ENCODE data around the gene PARL. TPM values are rescaled to one million over a fixed set of nuclear protein-coding genes. Genes with fewer than 3 reads are reported as not detected.

Gene PARL, protein sequence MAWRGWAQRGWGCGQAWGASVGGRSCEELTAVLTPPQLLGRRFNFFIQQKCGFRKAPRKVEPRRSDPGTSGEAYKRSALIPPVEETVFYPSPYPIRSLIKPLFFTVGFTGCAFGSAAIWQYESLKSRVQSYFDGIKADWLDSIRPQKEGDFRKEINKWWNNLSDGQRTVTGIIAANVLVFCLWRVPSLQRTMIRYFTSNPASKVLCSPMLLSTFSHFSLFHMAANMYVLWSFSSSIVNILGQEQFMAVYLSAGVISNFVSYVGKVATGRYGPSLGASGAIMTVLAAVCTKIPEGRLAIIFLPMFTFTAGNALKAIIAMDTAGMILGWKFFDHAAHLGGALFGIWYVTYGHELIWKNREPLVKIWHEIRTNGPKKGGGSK
- 59.7 and 71.6 TPM in 2 replicates for polyA plus RNA-seq (2011; rRNA removed)
- 36.7 and 40.4 TPM in 2 replicates for polyA plus RNA-seq (2012; cell fraction: cytosol; rRNA removed)
- 8.0 and 16.1 TPM in 2 replicates for polyA plus RNA-seq (2012; cell fraction: nucleus; rRNA removed)
- 45.9 to 52.7 TPM (median 48.9 TPM) in 3 replicates for polyA plus RNA-seq (2017; fragmentation: RNase III; extraction: RNeasy Plus Mini Kit Qiagen cat#74134 plus additional on column Dnase treatment)
- 23.6 and 25.4 TPM in 2 replicates for polyA minus RNA-seq (2011; rRNA and poly(A)+ RNA removed)

DNA sequence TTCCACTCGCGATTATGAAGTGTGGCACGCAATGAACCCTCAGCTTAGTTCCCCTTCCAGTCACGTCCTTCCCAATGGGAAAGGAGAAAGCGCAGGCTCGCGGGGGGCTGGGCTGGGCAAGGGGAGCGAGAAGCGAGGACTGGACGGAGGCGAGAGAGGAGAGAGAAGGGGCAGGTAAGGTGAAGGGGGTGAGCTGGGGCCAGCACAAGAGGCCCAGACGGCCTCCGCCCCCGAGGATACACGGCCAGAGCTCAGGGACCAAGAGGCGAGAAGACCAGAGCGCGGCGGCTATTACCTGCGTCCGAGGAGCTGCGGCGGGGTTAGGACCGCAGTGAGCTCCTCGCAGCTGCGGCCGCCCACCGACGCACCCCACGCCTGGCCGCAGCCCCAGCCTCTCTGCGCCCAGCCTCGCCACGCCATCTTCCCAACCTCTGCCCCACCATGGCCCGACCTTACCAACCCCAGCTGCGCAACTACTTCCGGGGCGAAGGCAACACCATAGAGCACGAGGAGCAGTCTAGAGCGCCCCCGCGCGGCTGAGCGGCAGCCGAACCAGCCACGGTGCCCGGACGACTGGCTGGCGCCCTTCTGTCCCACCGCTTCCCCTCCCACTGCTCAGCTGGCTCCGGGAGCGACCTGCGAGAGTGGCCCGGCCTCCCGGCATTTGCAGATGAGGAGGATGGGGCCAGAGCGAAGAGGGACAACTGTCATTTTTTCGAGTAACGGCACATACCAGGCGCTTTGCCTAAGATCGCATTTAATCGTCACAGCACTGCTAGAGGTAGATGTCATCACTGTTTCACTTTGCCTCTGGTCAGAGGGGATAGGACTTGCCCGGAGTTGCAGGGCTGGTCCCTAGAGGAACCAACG, at the start of gene PARL:
TSS of gene PARL (minus strand) at position 454 of the 870 bp plus-strand sequence. CDS start at position 420, 34 bp downstream.
- H3K4me2 ChIP-seq: peak within 1 kb of the TSS; percentile 94
- H3K27ac ChIP-seq: peak within 1 kb of the TSS; percentile 79 to 94
- no peaks in the 10 kb centered on the region for H3K9me3 ChIP-seq
- CTCF ChIA-PET: interaction anchor here (0.6 to 5.6 kb wide), 28 partner anchors 8 to 760 kb away, joined by 3 to 49 read pairs (median 4); partner anchors contain the start of gene ABCC5
- peak within 1 kb of the TSS; percentile 79 for H3K4me3 ChIP-seq
- DNase-seq (ENCODE audit: low read depth in 1 of 2, low spot score in 1 of 2): peak; percentile 79 to 89
- POLR2A ChIA-PET: interaction anchor here (1.2 kb wide), 2 partner anchors 11 to 187 kb away, joined by 3 read pairs; partner anchors contain the start of gene YEATS2
- TF ChIP-seq JUN (IDR thresholded peaks at IDR 0.05) (peak; percentile 37 to 79; a peak in 4 of 5 replicates), MYC (IDR thresholded peaks at IDR 0.05; ENCODE audit: borderline replicate concordance, low read length) (peak; percentile 90), PHF8 (IDR thresholded peaks at IDR 0.05; ENCODE audit: borderline replicate concordance, low read depth) (peak; percentile 72; the same call in 1 of the 2 replicates), FOXS1 (CRISPR knock-in tag; IDR thresholded peaks at IDR 0.05) (no peak), CEBPB (IDR thresholded peaks at IDR 0.05) (0 out of 4 replicates have a peak, but pooled peaks of 1 of the 2 experiments have one; percentile 15), KDM5A (IDR thresholded peaks at IDR 0.05) (peak; percentile 74; the same call in 1 of the 2 replicates), CHD2 (IDR thresholded peaks at IDR 0.05; ENCODE audit: low read length, partially characterized antibody) (no peak), POLR2A (IDR thresholded peaks at IDR 0.05; ENCODE audit: low read length) (peak; percentile 86), SMC3 (IDR thresholded peaks at IDR 0.05) (peak; percentile 41; the same call in 2 of the 3 replicates), HDAC2 (IDR thresholded peaks at IDR 0.05) (no peak), GATA3 (IDR thresholded peaks at IDR 0.05; ENCODE audit: borderline replicate concordance) (peak; percentile 42; the same call in 1 of the 2 replicates), RAD21 (conservative IDR thresholded peaks at IDR 0.05 in 1 of 2, IDR thresholded peaks at IDR 0.05 in 1 of 2) (peak; percentile 38 to 51; a peak in 4 of 5 replicates), EHMT2 (IDR thresholded peaks at IDR 0.05; ENCODE audit: low read depth) (no peak)
- TF ChIP-seq, protein P1, sequence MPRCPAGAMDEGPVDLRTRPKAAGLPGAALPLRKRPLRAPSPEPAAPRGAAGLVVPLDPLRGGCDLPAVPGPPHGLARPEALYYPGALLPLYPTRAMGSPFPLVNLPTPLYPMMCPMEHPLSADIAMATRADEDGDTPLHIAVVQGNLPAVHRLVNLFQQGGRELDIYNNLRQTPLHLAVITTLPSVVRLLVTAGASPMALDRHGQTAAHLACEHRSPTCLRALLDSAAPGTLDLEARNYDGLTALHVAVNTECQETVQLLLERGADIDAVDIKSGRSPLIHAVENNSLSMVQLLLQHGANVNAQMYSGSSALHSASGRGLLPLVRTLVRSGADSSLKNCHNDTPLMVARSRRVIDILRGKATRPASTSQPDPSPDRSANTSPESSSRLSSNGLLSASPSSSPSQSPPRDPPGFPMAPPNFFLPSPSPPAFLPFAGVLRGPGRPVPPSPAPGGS (IDR thresholded peaks at IDR 0.05): 0 out of 3 replicates have a peak, but pooled peaks have one; percentile 57
- TF ChIP-seq, protein P2, sequence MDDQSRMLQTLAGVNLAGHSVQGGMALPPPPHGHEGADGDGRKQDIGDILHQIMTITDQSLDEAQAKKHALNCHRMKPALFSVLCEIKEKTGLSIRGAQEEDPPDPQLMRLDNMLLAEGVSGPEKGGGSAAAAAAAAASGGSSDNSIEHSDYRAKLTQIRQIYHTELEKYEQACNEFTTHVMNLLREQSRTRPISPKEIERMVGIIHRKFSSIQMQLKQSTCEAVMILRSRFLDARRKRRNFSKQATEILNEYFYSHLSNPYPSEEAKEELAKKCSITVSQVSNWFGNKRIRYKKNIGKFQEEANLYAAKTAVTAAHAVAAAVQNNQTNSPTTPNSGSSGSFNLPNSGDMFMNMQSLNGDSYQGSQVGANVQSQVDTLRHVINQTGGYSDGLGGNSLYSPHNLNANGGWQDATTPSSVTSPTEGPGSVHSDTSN (IDR thresholded peaks at IDR 0.05): peak; percentile 79; the same call in 1 of the 2 replicates
- TF ChIP-seq, protein P3, sequence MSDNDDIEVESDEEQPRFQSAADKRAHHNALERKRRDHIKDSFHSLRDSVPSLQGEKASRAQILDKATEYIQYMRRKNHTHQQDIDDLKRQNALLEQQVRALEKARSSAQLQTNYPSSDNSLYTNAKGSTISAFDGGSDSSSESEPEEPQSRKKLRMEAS (IDR thresholded peaks at IDR 0.05): peak; percentile 97
- TF ChIP-seq, protein P4, sequence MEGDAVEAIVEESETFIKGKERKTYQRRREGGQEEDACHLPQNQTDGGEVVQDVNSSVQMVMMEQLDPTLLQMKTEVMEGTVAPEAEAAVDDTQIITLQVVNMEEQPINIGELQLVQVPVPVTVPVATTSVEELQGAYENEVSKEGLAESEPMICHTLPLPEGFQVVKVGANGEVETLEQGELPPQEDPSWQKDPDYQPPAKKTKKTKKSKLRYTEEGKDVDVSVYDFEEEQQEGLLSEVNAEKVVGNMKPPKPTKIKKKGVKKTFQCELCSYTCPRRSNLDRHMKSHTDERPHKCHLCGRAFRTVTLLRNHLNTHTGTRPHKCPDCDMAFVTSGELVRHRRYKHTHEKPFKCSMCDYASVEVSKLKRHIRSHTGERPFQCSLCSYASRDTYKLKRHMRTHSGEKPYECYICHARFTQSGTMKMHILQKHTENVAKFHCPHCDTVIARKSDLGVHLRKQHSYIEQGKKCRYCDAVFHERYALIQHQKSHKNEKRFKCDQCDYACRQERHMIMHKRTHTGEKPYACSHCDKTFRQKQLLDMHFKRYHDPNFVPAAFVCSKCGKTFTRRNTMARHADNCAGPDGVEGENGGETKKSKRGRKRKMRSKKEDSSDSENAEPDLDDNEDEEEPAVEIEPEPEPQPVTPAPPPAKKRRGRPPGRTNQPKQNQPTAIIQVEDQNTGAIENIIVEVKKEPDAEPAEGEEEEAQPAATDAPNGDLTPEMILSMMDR (IDR thresholded peaks at IDR 0.05): peak; percentile 78
- peak; percentile 99 to 100 for ATAC-seq
- no peak for FAIRE-seq
- peaks cover 15% of the 10 kb centered on the region; the same call in 2 of the 3 replicates for H3K4me1 ChIP-seq
- under 1% methylated on average over 30 of the region's 63 CpGs for WGBS (ENCODE audit: missing lambda C conversion rate)

DNA sequence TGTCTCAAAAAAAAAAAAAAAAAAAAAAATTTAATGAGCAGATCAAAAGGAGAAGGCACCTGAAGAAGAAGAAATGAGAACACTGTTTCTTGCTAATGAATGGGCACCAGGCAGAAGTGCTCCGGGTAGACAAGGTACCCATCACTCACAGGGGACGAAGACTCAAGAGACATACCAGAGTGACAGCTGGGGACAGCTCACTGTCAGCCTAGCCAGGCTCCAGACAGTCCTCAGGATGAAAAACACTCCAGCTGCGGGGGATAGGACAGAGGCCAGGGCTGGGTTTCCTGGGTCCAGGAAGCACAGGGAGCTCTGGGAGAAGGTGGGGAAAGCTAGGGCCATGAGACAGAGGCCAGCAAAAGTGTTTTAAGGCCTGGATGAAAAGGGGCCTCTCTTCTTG, 48.5 kb upstream of the PARL start:
- POLR2A ChIA-PET: no interaction called here
- no peak for TF ChIP-seq NFE2L2 (conservative IDR thresholded peaks at IDR 0.05; ENCODE audit: low read length)
- TF ChIP-seq RNF2 (IDR thresholded peaks at IDR 0.05; ENCODE audit: borderline replicate concordance, low read depth): no peak
- no peak for TF ChIP-seq CBX8 (IDR thresholded peaks at IDR 0.05)
- no peak for TF ChIP-seq MAFK (IDR thresholded peaks at IDR 0.05; ENCODE audit: partially characterized antibody)
- TF ChIP-seq, protein P2 (IDR thresholded peaks at IDR 0.05): no peak
- no peak for TF ChIP-seq PHF8 (IDR thresholded peaks at IDR 0.05; ENCODE audit: borderline replicate concordance, low read depth)
- no peak for TF ChIP-seq SREBF2 (IDR thresholded peaks at IDR 0.05)
- TF ChIP-seq RFX5 (IDR thresholded peaks at IDR 0.05): no peak
- TF ChIP-seq, protein P4 (IDR thresholded peaks at IDR 0.05): no peak
- TF ChIP-seq, protein P3 (IDR thresholded peaks at IDR 0.05): no peak

More for the DNA sequence above, 48.5 kb upstream of the PARL start:
- Histone ChIP-seq H3K27ac (no peak overlapping the region), H3K4me3 (no peak overlapping the region), H3K4me1 (no peaks in the 10 kb centered on the region), H3K9me3 (no peaks in the 10 kb centered on the region), H3K4me2 (no peak overlapping the region)
- DNase-seq (ENCODE audit: low read depth in 1 of 2, low spot score in 1 of 2) (no peak), FAIRE-seq (no peak), ATAC-seq (no peak)
- CTCF ChIA-PET: interaction anchor here (1.1 to 1.7 kb wide), 2 partner anchors 38 to 85 kb away, joined by 4 to 5 read pairs; partner anchors contain the start of gene ABCC5
- WGBS (ENCODE audit: missing lambda C conversion rate): 86% methylated on average over 3 of the region's 3 CpGs

All from A549 (cell line).